ENCODE results near the gene CCSER2.

CCSER2 gene

GRCh38 chr10:84551437-84552120, 223.2 kb downstream of the CCSER2 start:
- no peak for DNase-seq

GRCh38 chr10:84552478-84552877, 224.1 kb downstream of the CCSER2 start:
- no peak for DNase-seq

- no peak for DNase-seq
These were observed 234.2 kb downstream of the CCSER2 start for GRCh38 chr10:84562592-84562991.

- DNase-seq = no peak
These were observed 235.0 kb downstream of the CCSER2 start for GRCh38 chr10:84563355-84563754.

- peak in 1 of 2 experiments; percentile 8 for DNase-seq
These were observed 235.5 kb downstream of the CCSER2 start for GRCh38 chr10:84563868-84564267.

GRCh38 chr10:84565881-84566582, 237.6 kb downstream of the CCSER2 start:
- DNase-seq = no peak

GRCh38 chr10:84567133-84567532, 238.7 kb downstream of the CCSER2 start:
- DNase-seq = no peak
